GM19238 (cell line): Measurements from ENCODE around the gene ADCY5.

ENCODE experiments used
- DNase-seq: peaks from one replicate; pipeline ENCODE4 v3.0.0; 2011; ENCODE audit warnings: low spot score; ENCODE audit not compliant: insufficient read length

ADCY5 gene

GRCh38 chr3:123409443-123410148 lies 39.3 kb downstream of the ADCY5 start:
- no peak for DNase-seq

- no peak for DNase-seq
These were observed 42.3 kb downstream of the ADCY5 start for GRCh38 chr3:123406598-123406997.

- no peak for DNase-seq
These were observed 42.9 kb downstream of the ADCY5 start for GRCh38 chr3:123405936-123406510.

- DNase-seq = no peak
These were observed 43.9 kb downstream of the ADCY5 start for GRCh38 chr3:123405021-123405420.

GRCh38 chr3:123404391-123404790 lies 44.5 kb downstream of the ADCY5 start:
- DNase-seq = no peak

- no peak for DNase-seq
These were observed 46.9 kb downstream of the ADCY5 start for GRCh38 chr3:123401836-123402530.

- no peak for DNase-seq
These were observed 48.7 kb downstream of the ADCY5 start for GRCh38 chr3:123400169-123400568.

GRCh38 chr3:123399653-123400052 lies 49.2 kb downstream of the ADCY5 start:
- no peak for DNase-seq

- DNase-seq = no peak
These were observed 50.7 kb downstream of the ADCY5 start for GRCh38 chr3:123397921-123398785.

- no peak for DNase-seq
These were observed 51.8 kb downstream of the ADCY5 start for GRCh38 chr3:123397050-123397590.

GRCh38 chr3:123396171-123397049 lies 52.5 kb downstream of the ADCY5 start:
- no peak for DNase-seq

- no peak for DNase-seq
These were observed 53.7 kb downstream of the ADCY5 start for GRCh38 chr3:123395235-123395634.

GRCh38 chr3:123394391-123395020 lies 54.4 kb downstream of the ADCY5 start:
- DNase-seq = no peak

GRCh38 chr3:123392871-123393620 lies 55.8 kb downstream of the ADCY5 start:
- no peak for DNase-seq

- no peak for DNase-seq
These were observed 56.5 kb downstream of the ADCY5 start for GRCh38 chr3:123392368-123392767.

- DNase-seq = no peak
These were observed 57.9 kb downstream of the ADCY5 start for GRCh38 chr3:123390865-123391600.

- no peak for DNase-seq
These were observed 59.3 kb downstream of the ADCY5 start for GRCh38 chr3:123389628-123389918.

- no peak for DNase-seq
These were observed 59.9 kb downstream of the ADCY5 start for GRCh38 chr3:123388811-123389627.
